ENCODE measurements around the gene WARS2.
A peak's percentile ranks its signal among the peaks of the same experiment; 100 is the strongest.

The WARS2 gene

DNA sequence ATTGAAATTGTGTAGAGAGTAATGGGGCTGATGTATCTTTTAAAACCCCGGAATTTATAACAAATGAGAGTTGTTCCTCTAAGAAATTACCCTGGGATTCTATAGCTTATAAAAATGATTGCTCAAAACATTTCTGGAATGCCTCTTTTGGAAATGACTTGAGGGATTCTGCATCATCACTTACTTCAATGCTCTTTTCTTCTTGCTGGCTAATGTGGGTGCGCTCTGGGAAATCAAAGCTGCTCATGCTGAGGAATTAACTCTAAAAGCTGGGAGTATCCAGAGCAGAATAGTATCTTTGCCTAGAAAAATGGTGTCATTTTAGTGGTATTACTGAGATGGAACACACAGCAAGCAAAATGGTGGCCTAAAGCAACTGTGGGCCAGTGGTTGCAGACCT is 129.3 kb downstream of the WARS2 start:
- no peak for DNase-seq

DNA sequence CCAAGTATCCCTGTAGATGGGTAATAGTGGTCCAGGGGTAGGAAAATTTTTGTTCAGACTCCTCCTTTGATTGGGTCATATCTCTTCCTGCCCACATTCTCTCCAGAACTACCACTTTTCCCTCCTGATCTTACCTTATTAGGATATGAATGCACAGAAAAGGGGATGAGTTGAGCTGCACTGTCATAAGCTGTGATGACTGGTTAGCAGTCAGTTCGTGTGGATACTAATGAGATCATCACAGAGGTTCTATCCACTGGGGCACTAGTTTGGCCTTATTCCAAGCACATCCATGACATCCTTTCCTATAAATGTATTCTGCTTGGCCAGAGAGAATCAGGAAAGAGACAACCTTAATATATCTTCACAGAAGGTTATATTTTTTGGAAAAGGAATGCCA is 130.3 kb downstream of the WARS2 start:
- no peak for DNase-seq

DNA sequence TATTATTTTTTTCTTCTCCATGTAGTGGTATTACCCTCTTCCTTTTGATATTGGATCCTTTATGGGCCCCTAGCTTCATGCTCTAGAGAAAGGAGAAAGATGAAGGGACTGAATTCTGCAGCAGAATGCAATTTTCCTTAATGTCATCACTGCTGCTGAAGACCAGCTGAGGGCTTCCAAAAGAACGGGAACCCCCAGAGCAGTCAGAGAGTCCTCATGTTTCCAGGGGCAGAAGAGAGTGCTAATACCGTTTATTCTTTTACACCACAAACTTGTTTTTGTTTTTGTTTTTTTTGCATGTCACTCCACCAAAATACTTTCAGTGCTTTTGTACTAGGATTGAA is 131.2 kb downstream of the WARS2 start:
- DNase-seq, result no peak

GRCh38 chr1:119008483-119009311 is 131.8 kb downstream of the WARS2 start:
- peak; percentile 41 for DNase-seq

- no peak for DNase-seq
These were observed 132.6 kb downstream of the WARS2 start for GRCh38 chr1:119007670-119008482.

GRCh38 chr1:119007339-119007669 is 133.1 kb downstream of the WARS2 start:
- no peak for DNase-seq

DNA sequence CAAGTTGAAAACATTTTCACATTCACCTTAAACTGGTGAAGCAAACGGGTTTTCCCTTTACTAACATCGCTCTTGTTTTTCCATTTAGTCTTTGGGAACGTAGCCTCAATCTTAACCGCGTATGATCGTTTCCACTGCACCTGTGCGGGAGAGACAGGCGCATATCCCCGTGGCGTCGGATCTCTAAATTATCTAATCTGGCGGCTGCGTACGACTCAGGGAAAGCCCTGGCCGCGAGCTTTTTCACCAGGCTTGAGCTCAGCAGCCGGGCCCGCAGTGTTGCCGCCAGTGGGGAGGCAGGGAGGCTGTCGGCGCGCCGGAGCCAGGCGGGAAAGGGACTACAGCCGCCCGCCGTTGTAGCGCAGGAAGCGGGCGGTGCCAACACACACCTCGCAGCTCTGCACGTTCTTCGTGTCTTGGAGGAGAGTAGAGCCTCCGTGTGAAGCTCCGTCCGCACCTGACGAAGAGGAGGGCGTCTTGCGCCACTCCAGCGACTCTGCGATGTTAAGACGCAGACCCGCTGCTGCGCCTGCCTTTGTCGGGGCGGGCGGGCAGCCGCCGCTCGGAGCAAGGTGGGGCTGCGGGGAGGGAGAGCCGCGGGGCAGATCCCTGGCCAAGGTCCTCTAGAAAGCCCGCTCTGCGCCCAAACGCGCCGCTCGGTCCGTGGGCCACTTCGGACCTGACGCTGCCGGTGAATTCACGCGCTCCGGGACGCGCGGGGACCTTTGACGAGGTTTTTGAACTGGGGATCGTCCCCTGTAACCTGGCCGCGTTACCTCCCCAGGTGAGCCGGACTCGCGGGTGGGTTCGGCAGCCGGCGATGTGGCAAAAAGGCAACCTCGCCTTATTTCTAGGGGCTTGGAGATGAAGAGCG is 133.8 kb downstream of the WARS2 start:
- DNase-seq, result no peak

GRCh38 chr1:119005724-119006405 is 134.6 kb downstream of the WARS2 start:
- DNase-seq, result no peak

GRCh38 chr1:119004781-119005180 is 135.7 kb downstream of the WARS2 start:
- DNase-seq, result no peak

- DNase-seq, result no peak
These were observed 136.3 kb downstream of the WARS2 start for GRCh38 chr1:119004129-119004527.

GRCh38 chr1:119003413-119004128 is 136.9 kb downstream of the WARS2 start:
- no peak for DNase-seq

GRCh38 chr1:119002028-119002686 is 138.3 kb downstream of the WARS2 start:
- peak; percentile 44 for DNase-seq

GRCh38 chr1:119001181-119002027 is 139.0 kb downstream of the WARS2 start:
- DNase-seq, result no peak

DNA sequence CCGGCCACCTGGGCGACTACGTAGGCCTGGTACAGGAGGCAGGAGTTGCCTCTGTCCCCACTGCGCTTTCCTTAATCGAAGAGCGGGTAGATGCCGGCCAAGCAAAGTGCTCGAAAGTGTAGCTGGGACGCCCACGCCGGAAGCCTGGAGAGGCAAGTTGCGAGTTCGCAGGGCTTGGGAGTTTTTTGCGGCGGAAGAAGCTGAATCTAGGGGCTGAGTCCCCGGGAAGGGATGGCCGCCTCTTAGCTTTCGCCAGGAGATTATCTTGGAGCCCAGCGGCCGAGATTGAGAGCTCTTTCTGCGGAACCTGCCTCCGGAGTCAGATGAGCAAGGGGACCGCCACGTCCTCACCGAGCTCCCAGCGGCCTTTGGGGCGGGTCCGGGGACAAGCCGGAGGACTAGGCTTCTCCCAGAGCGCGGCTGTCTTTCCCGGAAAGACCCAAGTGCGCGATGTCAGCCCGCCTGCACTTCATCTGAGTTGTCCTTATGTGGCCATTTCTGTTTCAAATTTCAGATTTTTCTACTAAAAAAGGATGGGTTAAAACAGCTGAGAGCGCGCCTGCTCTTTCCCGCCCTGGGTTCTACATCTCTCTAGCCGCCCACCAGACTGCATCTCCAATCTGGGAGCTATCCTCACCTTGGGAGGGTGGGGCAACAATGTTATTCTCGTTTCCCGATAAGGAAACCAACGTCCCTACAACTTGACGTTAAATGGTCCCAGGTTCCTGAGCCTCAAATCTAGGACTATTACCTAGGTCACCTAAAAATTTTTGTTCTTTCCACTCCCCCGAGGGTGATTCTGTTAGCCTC is 139.9 kb downstream of the WARS2 start:
- no peak for DNase-seq

DNA sequence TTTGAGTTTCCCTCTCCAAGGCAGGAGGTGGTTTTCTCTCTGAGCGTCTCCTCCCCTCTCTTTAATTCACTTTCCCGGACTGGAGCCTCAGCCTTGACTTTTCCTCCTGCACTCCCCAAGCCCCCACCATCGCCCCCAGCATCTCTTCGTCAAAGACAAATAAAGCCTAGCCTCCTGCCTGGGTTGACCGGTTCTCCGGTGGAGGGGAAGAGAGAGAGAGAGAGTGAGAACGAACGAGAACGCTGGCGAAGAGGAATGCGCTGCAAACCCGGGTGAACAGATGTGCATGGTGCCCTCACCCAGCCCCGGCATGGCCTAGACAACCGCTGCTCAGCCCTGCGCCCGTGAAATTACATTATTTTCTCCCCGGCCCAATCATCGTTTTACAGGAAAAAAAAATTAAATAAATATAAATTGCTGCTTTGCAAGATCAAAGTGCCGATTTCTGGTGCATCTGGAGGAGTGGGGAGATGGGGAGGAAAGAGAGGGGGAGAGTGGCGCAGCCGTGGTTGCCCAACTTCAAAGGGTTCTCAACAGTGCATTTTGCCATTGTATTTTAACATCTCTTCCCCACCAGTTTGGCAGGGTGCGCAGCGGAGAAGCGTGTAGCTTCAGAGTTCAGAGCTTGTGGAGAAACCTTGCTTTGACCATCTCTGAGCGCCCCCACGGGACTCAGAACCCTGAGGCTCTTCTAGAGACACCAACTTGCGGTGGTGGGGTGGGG is 140.9 kb downstream of the WARS2 start:
- DNase-seq, result no peak

DNA sequence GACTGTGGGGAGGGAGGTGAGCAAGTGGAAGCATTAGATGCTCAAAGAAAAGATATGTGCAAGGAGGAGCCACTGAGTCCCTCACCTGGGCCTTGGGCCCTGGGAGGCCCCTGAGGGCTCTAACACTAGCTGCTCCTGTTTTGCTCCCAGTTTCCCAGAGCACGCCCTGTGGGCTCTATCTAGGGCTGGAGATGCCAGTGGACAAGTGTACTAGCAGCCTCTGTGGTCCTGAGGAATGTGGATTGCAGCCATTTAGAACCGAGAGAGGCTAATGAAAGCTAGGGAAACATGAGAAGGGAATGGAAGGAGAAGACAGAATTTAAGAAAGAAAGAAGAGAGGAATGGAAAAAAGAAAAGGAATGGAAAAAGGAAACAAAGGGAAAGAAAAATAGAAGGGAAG is 142.3 kb downstream of the WARS2 start:
- DNase-seq, result no peak

GRCh38 chr1:118997225-118997624 is 143.2 kb downstream of the WARS2 start:
- DNase-seq, result no peak

- DNase-seq, result no peak
These were observed 145.0 kb downstream of the WARS2 start for GRCh38 chr1:118995312-118996016.

Measured in suppressor macrophage treated with lipopolysaccharide for 4 hours (primary cell).